Osteocyte (in vitro differentiated cells): ENCODE measurements around the gene TACC3. TPM values are rescaled to one million over a fixed set of nuclear protein-coding genes. Genes with fewer than 3 reads are reported as not detected.

ENCODE experiments used
- DNase-seq: peaks from one replicate; pipeline ENCODE4 v3.0.0; 2021; ENCODE audit warnings: mixed read lengths; ENCODE audit not compliant: unreplicated experiment; ENCODE audit errors: extremely low spot score
- H3K27ac Mint-ChIP-seq: one replicate; pipeline ENCODE4 v1.8.0; 2021; ENCODE audit warnings: mild to moderate bottlenecking, mixed read lengths; ENCODE audit not compliant: unreplicated experiment
- H3K27me3 Mint-ChIP-seq: one replicate; pipeline ENCODE4 v1.8.0; 2021; ENCODE audit warnings: mixed read lengths; ENCODE audit not compliant: unreplicated experiment
- H3K36me3 Mint-ChIP-seq: one replicate; pipeline ENCODE4 v1.8.0; 2021; ENCODE audit warnings: mixed read lengths; ENCODE audit not compliant: unreplicated experiment
- H3K4me1 Mint-ChIP-seq: one replicate; pipeline ENCODE4 v1.8.0; 2021; ENCODE audit warnings: mixed read lengths; ENCODE audit not compliant: unreplicated experiment
- H3K4me3 Mint-ChIP-seq: one replicate; pipeline ENCODE4 v1.8.0; 2021; ENCODE audit warnings: mild to moderate bottlenecking, moderate library complexity, mixed read lengths; ENCODE audit not compliant: unreplicated experiment
- H3K9me3 Mint-ChIP-seq: one replicate; pipeline ENCODE4 v1.8.0; 2021; ENCODE audit warnings: mixed read lengths; ENCODE audit not compliant: unreplicated experiment
- CTCF ChIP-seq: fragments of 200-600 bp; sonication (generic); IDR thresholded peaks from 2 replicates; pipeline ENCODE4 v1.5.0; 2021; ENCODE audit warnings: antibody characterized with exemption, mild to moderate bottlenecking, moderate library complexity
- total RNA-seq: library from RNA; stranded (reverse); gene quantifications from 2 replicates; pipeline ENCODE4 v1.2.1, GENCODE V29; 2021

Gene TACC3
- total RNA-seq, 1 donor from 2014 or later: 23.6 TPM

GRCh38 chr4:1684506-1685234 lies 36.7 kb upstream of the TACC3 start:
- no peaks in the 10 kb centered on the region for H3K9me3 Mint-ChIP-seq
- H3K27me3 Mint-ChIP-seq: no peaks in the 10 kb centered on the region
- no peak overlapping the region for H3K27ac Mint-ChIP-seq
- H3K36me3 Mint-ChIP-seq: no peaks in the 10 kb centered on the region
- H3K4me3 Mint-ChIP-seq: peak overlapping the region; percentile 61
- TF ChIP-seq CTCF: no peak
- no peak for DNase-seq
- peaks cover 18% of the 10 kb centered on the region for H3K4me1 Mint-ChIP-seq

GRCh38 chr4:1685235-1686150 lies 35.8 kb upstream of the TACC3 start:
- H3K36me3 Mint-ChIP-seq: peaks cover 1% of the 10 kb centered on the region
- no peak for DNase-seq
- peak overlapping the region; percentile 14 for H3K4me3 Mint-ChIP-seq
- peaks cover 15% of the 10 kb centered on the region for H3K4me1 Mint-ChIP-seq
- H3K27me3 Mint-ChIP-seq: no peaks in the 10 kb centered on the region
- no peak for TF ChIP-seq CTCF
- H3K9me3 Mint-ChIP-seq: no peaks in the 10 kb centered on the region
- H3K27ac Mint-ChIP-seq: no peak overlapping the region

GRCh38 chr4:1686440-1687036 lies 34.8 kb upstream of the TACC3 start:
- no peak for DNase-seq
- no peak for TF ChIP-seq CTCF
- Mint-ChIP-seq H3K36me3 (peaks cover 6% of the 10 kb centered on the region), H3K9me3 (no peaks in the 10 kb centered on the region), H3K27ac (peak overlapping the region; percentile 63), H3K27me3 (no peaks in the 10 kb centered on the region), H3K4me3 (peak overlapping the region; percentile 18), H3K4me1 (peaks cover 11% of the 10 kb centered on the region)

GRCh38 chr4:1690698-1691097 lies 30.6 kb upstream of the TACC3 start:
- Mint-ChIP-seq H3K27me3 (no peaks in the 10 kb centered on the region), H3K4me3 (no peak overlapping the region), H3K36me3 (peaks cover 25% of the 10 kb centered on the region), H3K9me3 (no peaks in the 10 kb centered on the region), H3K27ac (no peak overlapping the region), H3K4me1 (no peaks in the 10 kb centered on the region)
- TF ChIP-seq CTCF: no peak
- no peak for DNase-seq
